SHP77 treated with DMSO at 0.1 percent for 48 hours (cell line): ENCODE data around the gene DPEP2.
"Not testable (repeated sequence)": the region's sequence is repeated elsewhere in the genome, so short reads cannot be mapped to it uniquely, and the experiment has no call there.

ENCODE experiments used
- DNase-seq: peaks from one replicate; lab custom pipeline; 2025; lab: John Stamatoyannopoulos, UW

DPEP2 gene

GRCh38 chr16:67976205-67976604 lies 23.1 kb downstream of the DPEP2 start:
- DNase-seq = no peak

GRCh38 chr16:67975321-67976105 lies 23.8 kb downstream of the DPEP2 start:
- DNase-seq = no peak

- DNase-seq = not testable (repeated sequence)
Observed at GRCh38 chr16:67972285-67972684, 27.0 kb downstream of the DPEP2 start.

GRCh38 chr16:67971111-67971510 lies 28.2 kb downstream of the DPEP2 start:
- DNase-seq = no peak

GRCh38 chr16:67969254-67970039 lies 29.8 kb downstream of the DPEP2 start:
- no peak for DNase-seq

- DNase-seq = no peak
Observed at GRCh38 chr16:67968400-67969253, 30.7 kb downstream of the DPEP2 start, which contains the start of gene SLC12A4. TSS of gene SLC12A4 (minus strand) at chr16:67968637. CDS start at chr16:67968553, 84 bp downstream.

- DNase-seq = no peak
Observed at GRCh38 chr16:67967958-67968399, 31.3 kb downstream of the DPEP2 start.

GRCh38 chr16:67967183-67967957 lies 31.9 kb downstream of the DPEP2 start:
- no peak for DNase-seq

GRCh38 chr16:67966549-67967182 lies 32.6 kb downstream of the DPEP2 start:
- DNase-seq = no peak

- no peak for DNase-seq
Observed at GRCh38 chr16:67965668-67966548, 33.4 kb downstream of the DPEP2 start.

- no peak for DNase-seq
Observed at GRCh38 chr16:67964477-67965131, 34.7 kb downstream of the DPEP2 start.

GRCh38 chr16:67963662-67964321 lies 35.5 kb downstream of the DPEP2 start:
- no peak for DNase-seq

GRCh38 chr16:67963292-67963661 lies 36.0 kb downstream of the DPEP2 start:
- DNase-seq = no peak

- no peak for DNase-seq
Observed at GRCh38 chr16:67962135-67962534, 37.1 kb downstream of the DPEP2 start.

GRCh38 chr16:67961551-67961957 lies 37.7 kb downstream of the DPEP2 start:
- DNase-seq = peak; percentile 86

- no peak for DNase-seq
Observed at GRCh38 chr16:67959536-67960329, 39.6 kb downstream of the DPEP2 start.

- DNase-seq = no peak
Observed at GRCh38 chr16:67957622-67958021, 41.7 kb downstream of the DPEP2 start.
